ENCODE measurements around the gene ETNPPL.

ETNPPL gene

DNA sequence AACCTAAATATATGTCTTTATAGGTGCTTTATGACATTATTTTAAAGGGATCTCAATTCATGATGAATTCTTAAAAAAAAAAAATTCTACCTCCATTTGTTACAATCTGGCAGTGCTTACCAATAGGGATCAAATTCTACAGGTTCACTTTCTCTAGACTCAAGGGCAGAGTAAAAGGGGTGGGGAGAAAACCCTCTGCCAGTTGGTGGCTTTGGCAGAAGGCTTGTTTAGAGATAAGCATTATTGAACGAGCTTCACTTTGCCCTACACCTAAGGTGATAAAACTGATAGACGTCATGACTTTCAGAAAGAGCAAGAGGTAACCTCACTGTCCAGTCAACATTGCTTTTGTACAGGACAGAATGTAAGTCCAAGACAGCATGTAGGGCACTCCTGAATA lies 58.9 kb downstream of the ETNPPL start:
- Histone ChIP-seq H3K27me3 (ENCODE audit: low read length) (no peaks in the 10 kb centered on the region), H3K79me2 (ENCODE audit: insufficient read depth, low read length) (no peaks in the 10 kb centered on the region), H3K4me2 (ENCODE audit: low read depth, low read length, poor library complexity, severe bottlenecking) (no peak overlapping the region), H3K27ac (ENCODE audit: low read depth, low read length) (no peak overlapping the region), H3K9me2 (replicated peaks; ENCODE audit: insufficient read depth, low read length) (no peaks in the 10 kb centered on the region), H3K4me3 (ENCODE audit: insufficient read depth, low read length, poor library complexity, severe bottlenecking) (no peak overlapping the region), H2AFZ (ENCODE audit: low read depth, low read length, severe bottlenecking) (no peak overlapping the region), H3K9ac (ENCODE audit: low read length) (no peak overlapping the region), H3F3A (ENCODE audit: insufficient read depth) (no peaks in the 10 kb centered on the region), H3K36me3 (ENCODE audit: low read length) (no peaks in the 10 kb centered on the region), H3K9me3 (ENCODE audit: insufficient read depth, low read length) (no peaks in the 10 kb centered on the region), H4K20me1 (ENCODE audit: low read depth, low read length) (no peaks in the 10 kb centered on the region)
- no peak for TF ChIP-seq EZH2phosphoT487 (conservative IDR thresholded peaks at IDR 0.05; ENCODE audit: low read length)
- TF ChIP-seq, protein P1, sequence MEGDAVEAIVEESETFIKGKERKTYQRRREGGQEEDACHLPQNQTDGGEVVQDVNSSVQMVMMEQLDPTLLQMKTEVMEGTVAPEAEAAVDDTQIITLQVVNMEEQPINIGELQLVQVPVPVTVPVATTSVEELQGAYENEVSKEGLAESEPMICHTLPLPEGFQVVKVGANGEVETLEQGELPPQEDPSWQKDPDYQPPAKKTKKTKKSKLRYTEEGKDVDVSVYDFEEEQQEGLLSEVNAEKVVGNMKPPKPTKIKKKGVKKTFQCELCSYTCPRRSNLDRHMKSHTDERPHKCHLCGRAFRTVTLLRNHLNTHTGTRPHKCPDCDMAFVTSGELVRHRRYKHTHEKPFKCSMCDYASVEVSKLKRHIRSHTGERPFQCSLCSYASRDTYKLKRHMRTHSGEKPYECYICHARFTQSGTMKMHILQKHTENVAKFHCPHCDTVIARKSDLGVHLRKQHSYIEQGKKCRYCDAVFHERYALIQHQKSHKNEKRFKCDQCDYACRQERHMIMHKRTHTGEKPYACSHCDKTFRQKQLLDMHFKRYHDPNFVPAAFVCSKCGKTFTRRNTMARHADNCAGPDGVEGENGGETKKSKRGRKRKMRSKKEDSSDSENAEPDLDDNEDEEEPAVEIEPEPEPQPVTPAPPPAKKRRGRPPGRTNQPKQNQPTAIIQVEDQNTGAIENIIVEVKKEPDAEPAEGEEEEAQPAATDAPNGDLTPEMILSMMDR (IDR thresholded peaks at IDR 0.05; ENCODE audit: insufficient read depth, low read length, poor library complexity, severe bottlenecking): no peak

DNA sequence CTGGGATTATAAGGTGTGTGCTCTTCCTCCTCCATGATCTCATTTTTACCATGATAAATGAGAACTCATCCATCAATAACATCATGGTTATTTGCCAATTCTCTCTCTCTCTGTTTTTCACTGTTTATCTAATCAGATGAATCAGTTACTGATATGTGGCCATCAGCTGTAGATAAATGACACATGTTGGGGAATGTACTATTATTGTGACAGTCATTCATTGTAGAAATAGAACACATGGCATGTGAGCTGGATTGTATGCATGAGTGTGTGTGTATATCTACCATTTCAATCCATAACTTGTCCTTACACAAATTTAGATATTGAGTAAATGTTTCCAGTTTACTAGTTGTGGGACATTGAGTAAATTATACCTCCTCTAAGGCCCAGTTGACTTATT lies 59.5 kb downstream of the ETNPPL start:
- Histone ChIP-seq H3K79me2 (ENCODE audit: insufficient read depth, low read length) (no peaks in the 10 kb centered on the region), H3K9me2 (replicated peaks; ENCODE audit: insufficient read depth, low read length) (no peaks in the 10 kb centered on the region), H3F3A (ENCODE audit: insufficient read depth) (no peaks in the 10 kb centered on the region), H3K4me2 (ENCODE audit: low read depth, low read length, poor library complexity, severe bottlenecking) (no peak overlapping the region), H2AFZ (ENCODE audit: low read depth, low read length, severe bottlenecking) (no peak overlapping the region), H4K20me1 (ENCODE audit: low read depth, low read length) (no peaks in the 10 kb centered on the region), H3K27me3 (ENCODE audit: low read length) (no peaks in the 10 kb centered on the region), H3K36me3 (ENCODE audit: low read length) (no peaks in the 10 kb centered on the region), H3K27ac (ENCODE audit: low read depth, low read length) (no peak overlapping the region), H3K4me3 (ENCODE audit: insufficient read depth, low read length, poor library complexity, severe bottlenecking) (no peak overlapping the region), H3K9me3 (ENCODE audit: insufficient read depth, low read length) (no peaks in the 10 kb centered on the region), H3K9ac (ENCODE audit: low read length) (no peak overlapping the region)
- no peak for TF ChIP-seq EZH2phosphoT487 (conservative IDR thresholded peaks at IDR 0.05; ENCODE audit: low read length)
- TF ChIP-seq, protein P1 (IDR thresholded peaks at IDR 0.05; ENCODE audit: insufficient read depth, low read length, poor library complexity, severe bottlenecking): no peak

DNA sequence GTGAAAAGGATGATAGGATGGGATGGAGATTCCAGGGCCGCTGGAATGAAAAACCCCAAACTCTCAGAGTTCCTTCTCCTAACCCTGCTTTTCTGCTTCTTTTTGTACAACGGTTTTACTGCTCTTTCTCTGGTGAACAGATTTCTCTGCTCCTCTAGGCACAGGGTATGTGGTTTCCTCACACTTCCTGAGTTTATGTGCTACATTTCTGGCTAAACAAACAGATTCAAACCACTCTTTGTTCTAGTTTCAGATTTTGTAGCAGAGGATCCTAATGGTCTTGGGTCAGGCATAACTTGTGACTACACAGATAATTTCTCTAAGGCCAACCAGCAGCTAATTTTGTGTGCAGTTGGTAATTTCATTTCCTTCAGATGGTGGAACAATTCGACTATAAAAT lies 59.9 kb downstream of the ETNPPL start:
- no peaks in the 10 kb centered on the region for H3K27me3 ChIP-seq (ENCODE audit: low read length)
- H3F3A ChIP-seq (ENCODE audit: insufficient read depth): no peaks in the 10 kb centered on the region
- H3K9ac ChIP-seq (ENCODE audit: low read length): no peak overlapping the region
- no peak overlapping the region for H3K27ac ChIP-seq (ENCODE audit: low read depth, low read length)
- H3K4me2 ChIP-seq (ENCODE audit: low read depth, low read length, poor library complexity, severe bottlenecking): no peak overlapping the region
- H3K9me3 ChIP-seq (ENCODE audit: insufficient read depth, low read length): no peaks in the 10 kb centered on the region
- H4K20me1 ChIP-seq (ENCODE audit: low read depth, low read length): no peaks in the 10 kb centered on the region
- no peaks in the 10 kb centered on the region for H3K36me3 ChIP-seq (ENCODE audit: low read length)
- H3K79me2 ChIP-seq (ENCODE audit: insufficient read depth, low read length): no peaks in the 10 kb centered on the region
- no peaks in the 10 kb centered on the region for H3K9me2 ChIP-seq (replicated peaks; ENCODE audit: insufficient read depth, low read length)
- H3K4me3 ChIP-seq (ENCODE audit: insufficient read depth, low read length, poor library complexity, severe bottlenecking): no peak overlapping the region
- TF ChIP-seq, protein P1 (IDR thresholded peaks at IDR 0.05; ENCODE audit: insufficient read depth, low read length, poor library complexity, severe bottlenecking): no peak
- TF ChIP-seq EZH2phosphoT487 (conservative IDR thresholded peaks at IDR 0.05; ENCODE audit: low read length): no peak
- H2AFZ ChIP-seq (ENCODE audit: low read depth, low read length, severe bottlenecking): no peak overlapping the region

All from SU-DHL-6 (cell line).